CD8-positive, alpha-beta memory T cell (primary cell): ENCODE data around the gene ANAPC4. TPM values are rescaled to one million over a fixed set of nuclear protein-coding genes. Genes with fewer than 3 reads are reported as not detected.
A peak's percentile ranks its signal among the peaks of the same experiment; 100 is the strongest.

Source experiments
- CTCF ChIA-PET: fragments of 350-600 bp; sonication (Branson Sonifier 250); formaldehyde crosslinking; loops from one replicate; lab custom pipeline; 2021; ENCODE audit warnings: antibody characterized with exemption; lab: Charles Lee
- POLR2A ChIA-PET: fragments of 350-600 bp; sonication (Branson Sonifier 250); formaldehyde crosslinking; loops from one replicate; lab custom pipeline; 2021; ENCODE audit warnings: antibody characterized with exemption; lab: Charles Lee
- DNase-seq, 5 donors: peaks; one replicate each; pipeline versions ENCODE4 v3.0.0 to v3.0.0-alpha.2; 2020 to 2022; ENCODE audit warnings: mixed read lengths in 1 of 5
- H3K27ac ChIP-seq: one replicate; pipeline ENCODE4 v1.7.0; 2013; ENCODE audit warnings: low read depth, mild to moderate bottlenecking, low read length, moderate library complexity
- H3K27me3 ChIP-seq: 2 replicates; pipeline ENCODE4 v1.7.0; 2013; ENCODE audit warnings: low read length, mild to moderate bottlenecking; ENCODE audit not compliant: insufficient read depth, poor library complexity, severe bottlenecking
- H3K36me3 ChIP-seq: 2 replicates; pipeline ENCODE4 v1.7.0; 2013; ENCODE audit warnings: mild to moderate bottlenecking, low read length, moderate library complexity; ENCODE audit not compliant: insufficient read depth
- H3K4me1 ChIP-seq: 2 replicates; pipeline ENCODE4 v1.7.0; 2013; ENCODE audit warnings: mild to moderate bottlenecking, low read length, moderate library complexity; ENCODE audit not compliant: insufficient read depth
- H3K4me3 ChIP-seq: 2 replicates; pipeline ENCODE4 v1.7.0; 2013; ENCODE audit warnings: mild to moderate bottlenecking, low read length
- H3K9me3 ChIP-seq: 2 replicates; pipeline ENCODE4 v1.7.0; 2013; ENCODE audit warnings: mild to moderate bottlenecking, low read length
- H3K27ac Mint-ChIP-seq, 8 donors: one replicate each; pipeline ENCODE4 v1.8.0; 2020 to 2021; ENCODE audit warnings: mixed read lengths in 8 of 8, mild to moderate bottlenecking in 6 of 8, inconsistent platforms in 3 of 8, moderate library complexity in 3 of 8
- H3K27me3 Mint-ChIP-seq, 2 donors: one replicate each; pipeline ENCODE4 v1.8.0; 2020 to 2021; ENCODE audit warnings: mixed read lengths in 2 of 2, mild to moderate bottlenecking in 1 of 2, moderate library complexity in 1 of 2
- H3K36me3 Mint-ChIP-seq, 3 donors: one replicate each; pipeline ENCODE4 v1.8.0; 2020 to 2021; ENCODE audit warnings: mixed read lengths in 3 of 3, inconsistent platforms in 1 of 3, mild to moderate bottlenecking in 1 of 3
- H3K4me1 Mint-ChIP-seq, 3 donors: one replicate each; pipeline ENCODE4 v1.8.0; 2020 to 2021; ENCODE audit warnings: mixed read lengths in 3 of 3, inconsistent platforms in 1 of 3, mild to moderate bottlenecking in 1 of 3
- H3K4me3 Mint-ChIP-seq, 7 donors: one replicate each; pipeline ENCODE4 v1.8.0; 2020 to 2021; ENCODE audit warnings: mixed read lengths in 7 of 7, mild to moderate bottlenecking in 6 of 7, moderate library complexity in 4 of 7, inconsistent platforms in 2 of 7
- H3K9me3 Mint-ChIP-seq, 5 donors: one replicate each; pipeline ENCODE4 v1.8.0; 2020 to 2022; ENCODE audit warnings: mixed read lengths in 5 of 5, mild to moderate bottlenecking in 3 of 5, moderate library complexity in 2 of 5, inconsistent platforms in 1 of 5
- polyA plus RNA-seq: library from polyadenylated mRNA; unstranded; fragments of 300-500 nt; fragmentation: Illumina TruSeq; gene quantifications from one replicate; pipeline ENCODE4 v1.2.3, GENCODE V29; 2021
- total RNA-seq, 2 experiments: library from RNA; stranded (reverse); gene quantifications; one replicate each; pipeline ENCODE4 v1.2.3, GENCODE V29; 2021

ANAPC4 gene
- total and polyA plus RNA-seq, 3 experiments from 2014 or later, result 21.5 to 37.7 (median 35.7) TPM

DNA sequence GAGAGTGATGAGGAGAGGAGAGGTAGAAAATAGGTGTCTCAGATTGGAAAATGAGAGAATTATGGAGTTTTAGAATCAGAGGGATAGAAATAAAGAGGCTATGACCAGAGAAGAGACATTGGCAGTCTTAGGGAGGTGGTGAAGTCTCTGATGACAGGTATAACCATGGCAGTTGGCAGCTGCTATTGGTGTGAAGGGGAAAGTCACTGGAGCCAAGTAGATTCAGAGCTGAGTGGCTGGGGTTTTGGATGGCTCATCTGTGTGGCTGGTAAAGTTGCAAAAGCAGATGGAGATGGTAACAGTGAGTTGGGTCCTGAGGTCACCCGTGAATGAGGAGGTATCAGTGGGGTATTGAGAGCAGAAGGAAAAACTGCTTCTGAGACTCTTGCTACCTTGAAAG is 46.5 kb downstream of the ANAPC4 start:
- Mint-ChIP-seq H3K9me3 (no peaks in the 10 kb centered on the region), H3K4me3 (no peak overlapping the region), H3K27me3 (no peaks in the 10 kb centered on the region), H3K4me1 (no peaks in the 10 kb centered on the region), H3K36me3 (peaks cover 5 to 23% (median 5%) of the 10 kb centered on the region in 3 donors), H3K27ac (peak overlapping the region in 2 of 8 donors; percentile 65 to 84)
- DNase-seq, result no peak
- H3K9me3 ChIP-seq, result no peaks in the 10 kb centered on the region
- ChIA-PET POLR2A (no interaction called here), CTCF (no interaction called here)
- no peaks in the 10 kb centered on the region for H3K36me3 ChIP-seq
- H3K27me3 ChIP-seq, result no peaks in the 10 kb centered on the region
- no peak overlapping the region for H3K4me3 ChIP-seq
- no peak overlapping the region for H3K27ac ChIP-seq
- H3K4me1 ChIP-seq, result no peaks in the 10 kb centered on the region

DNA sequence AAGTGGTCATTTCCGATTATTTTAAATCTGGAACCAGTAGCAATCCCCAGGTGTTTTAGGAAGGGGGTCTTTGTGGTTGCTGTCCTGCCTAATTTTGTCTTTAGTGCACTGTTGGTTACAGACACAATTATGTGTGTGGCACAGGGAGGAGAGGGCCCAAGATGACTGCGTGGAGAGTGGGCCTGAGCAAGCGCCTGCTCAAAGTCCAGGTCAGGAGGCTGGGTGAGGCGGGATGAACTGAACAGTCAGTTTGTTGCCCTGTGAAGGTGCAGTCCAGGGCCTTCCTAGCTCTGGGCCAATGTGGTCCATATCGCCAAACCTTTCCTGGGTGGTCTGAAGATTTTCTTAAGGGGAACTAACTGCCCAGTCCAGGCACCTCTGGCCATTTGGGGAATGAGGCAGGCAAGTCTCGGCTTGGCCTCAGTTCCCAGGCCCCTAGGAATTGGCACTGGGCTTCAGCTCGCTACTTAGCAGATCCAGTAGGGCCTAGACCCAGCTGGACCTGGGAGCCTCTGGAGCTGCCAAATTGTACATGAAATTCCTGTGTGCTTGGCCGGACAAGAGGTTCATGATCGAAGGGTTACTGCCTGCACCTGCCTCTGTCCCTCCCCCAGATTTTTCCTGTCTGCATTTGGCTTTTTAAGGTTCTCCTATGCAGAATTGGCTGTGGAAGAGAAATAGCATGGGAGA is 47.6 kb downstream of the ANAPC4 start:
- Histone ChIP-seq H3K4me3 (no peak overlapping the region), H3K4me1 (no peaks in the 10 kb centered on the region), H3K27ac (no peak overlapping the region), H3K36me3 (no peaks in the 10 kb centered on the region), H3K9me3 (no peaks in the 10 kb centered on the region), H3K27me3 (no peaks in the 10 kb centered on the region)
- Mint-ChIP-seq H3K27ac (peak overlapping the region in 1 of 8 donors; percentile 62), H3K4me1 (no peaks in the 10 kb centered on the region), H3K4me3 (no peak overlapping the region), H3K27me3 (no peaks in the 10 kb centered on the region), H3K9me3 (no peaks in the 10 kb centered on the region), H3K36me3 (peaks cover 5 to 13% (median 8%) of the 10 kb centered on the region in 3 donors)
- POLR2A ChIA-PET, result no interaction called here
- CTCF ChIA-PET, result no interaction called here
- no peak for DNase-seq

DNA sequence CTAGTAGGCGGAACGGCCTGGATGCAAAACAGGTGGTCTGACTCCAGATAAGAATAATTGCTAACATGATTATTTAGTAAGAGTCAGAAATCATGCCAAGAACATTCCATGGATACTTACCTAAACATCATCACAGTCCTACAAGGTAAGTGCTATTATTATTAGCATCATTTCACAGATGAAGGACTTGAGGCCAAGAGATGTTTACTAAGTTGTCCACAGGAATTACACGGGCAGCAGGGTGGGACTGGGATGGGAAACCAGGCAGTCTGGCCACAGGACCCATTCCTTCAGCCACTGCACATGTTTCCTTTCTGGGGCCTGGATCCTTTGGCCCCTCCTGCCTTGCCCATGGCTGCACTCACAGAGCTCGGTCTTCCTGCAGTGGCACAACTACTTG is 48.3 kb downstream of the ANAPC4 start:
- no peaks in the 10 kb centered on the region for H3K9me3 Mint-ChIP-seq
- no peaks in the 10 kb centered on the region for H3K4me1 Mint-ChIP-seq
- no peak for DNase-seq
- no peaks in the 10 kb centered on the region for H3K9me3 ChIP-seq
- CTCF ChIA-PET, result interaction anchor here (0.9 kb wide), 1 partner anchor 15 kb away, joined by 3 read pairs; no protein-coding TSS in a partner anchor
- no peak overlapping the region for H3K4me3 ChIP-seq
- POLR2A ChIA-PET, result no interaction called here
- H3K4me3 Mint-ChIP-seq, result no peak overlapping the region
- peaks cover 3 to 12% (median 9%) of the 10 kb centered on the region in 3 donors for H3K36me3 Mint-ChIP-seq
- no peaks in the 10 kb centered on the region for H3K27me3 ChIP-seq
- no peaks in the 10 kb centered on the region for H3K27me3 Mint-ChIP-seq
- H3K36me3 ChIP-seq, result no peaks in the 10 kb centered on the region
- no peak overlapping the region for H3K27ac ChIP-seq
- no peak overlapping the region for H3K27ac Mint-ChIP-seq
- H3K4me1 ChIP-seq, result no peaks in the 10 kb centered on the region

DNA sequence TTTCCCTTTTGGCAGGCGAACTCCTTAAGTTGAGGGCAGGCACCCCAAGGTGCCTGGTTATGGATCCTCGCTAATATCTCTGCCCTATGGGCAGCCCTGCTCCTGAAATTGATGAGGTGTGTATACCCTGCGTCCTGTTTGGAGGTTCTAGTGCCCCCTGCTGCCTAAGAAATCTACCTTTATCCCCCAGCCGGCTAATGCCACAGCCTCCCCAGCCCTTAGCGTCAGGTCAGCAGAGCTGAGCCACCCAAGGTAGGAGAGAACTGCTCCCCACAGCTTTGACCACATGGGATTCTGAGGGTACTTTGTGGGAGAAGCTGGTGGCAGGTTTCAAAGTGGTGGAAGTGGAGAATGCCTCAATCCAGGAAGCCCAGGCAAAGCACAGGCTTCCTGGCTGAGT is 50.8 kb downstream of the ANAPC4 start:
- Mint-ChIP-seq H3K36me3 (peaks cover 0 to 16% (median 3%) of the 10 kb centered on the region in 3 donors), H3K4me3 (no peak overlapping the region), H3K4me1 (no peaks in the 10 kb centered on the region), H3K9me3 (no peaks in the 10 kb centered on the region), H3K27ac (no peak overlapping the region), H3K27me3 (no peaks in the 10 kb centered on the region)
- Histone ChIP-seq H3K36me3 (no peaks in the 10 kb centered on the region), H3K27me3 (no peaks in the 10 kb centered on the region), H3K9me3 (no peaks in the 10 kb centered on the region), H3K4me3 (no peak overlapping the region), H3K4me1 (no peaks in the 10 kb centered on the region), H3K27ac (no peak overlapping the region)
- CTCF ChIA-PET, result interaction anchor here (0.7 kb wide), 1 partner anchor 22 kb away, joined by 3 read pairs; no protein-coding TSS in a partner anchor
- DNase-seq, result no peak
- POLR2A ChIA-PET, result no interaction called here

DNA sequence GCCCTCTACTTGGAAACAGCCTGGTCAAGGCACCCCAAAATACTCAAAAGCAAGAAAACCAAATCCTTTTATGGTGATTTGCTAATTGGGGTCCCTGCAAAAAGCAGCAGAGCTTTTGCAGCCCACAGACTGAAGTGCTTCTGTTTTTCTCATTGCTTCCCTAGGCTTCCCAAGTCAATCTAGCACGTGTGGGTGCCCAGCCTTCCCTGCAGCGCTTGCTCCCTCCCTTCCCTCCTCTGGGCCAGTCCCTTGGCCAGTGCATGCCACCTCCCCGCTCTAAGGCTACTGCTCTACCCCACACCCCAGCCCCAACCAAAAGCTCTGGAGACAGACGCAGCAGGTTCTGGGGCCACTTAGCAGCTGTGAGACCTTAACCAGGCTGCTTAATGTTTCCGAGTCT is 53.6 kb downstream of the ANAPC4 start:
- no peak for DNase-seq
- ChIA-PET POLR2A (no interaction called here), CTCF (interaction anchor here (1.1 kb wide), 1 partner anchor 17 kb away, joined by 3 read pairs; no protein-coding TSS in a partner anchor)
- Mint-ChIP-seq H3K9me3 (no peaks in the 10 kb centered on the region), H3K4me3 (no peak overlapping the region), H3K27ac (no peak overlapping the region), H3K27me3 (no peaks in the 10 kb centered on the region), H3K4me1 (no peaks in the 10 kb centered on the region), H3K36me3 (peaks cover 0 to 16% (median 3%) of the 10 kb centered on the region in 3 donors)
- Histone ChIP-seq H3K27me3 (no peaks in the 10 kb centered on the region), H3K9me3 (no peaks in the 10 kb centered on the region), H3K4me3 (no peak overlapping the region), H3K36me3 (no peaks in the 10 kb centered on the region), H3K4me1 (no peaks in the 10 kb centered on the region), H3K27ac (no peak overlapping the region)

DNA sequence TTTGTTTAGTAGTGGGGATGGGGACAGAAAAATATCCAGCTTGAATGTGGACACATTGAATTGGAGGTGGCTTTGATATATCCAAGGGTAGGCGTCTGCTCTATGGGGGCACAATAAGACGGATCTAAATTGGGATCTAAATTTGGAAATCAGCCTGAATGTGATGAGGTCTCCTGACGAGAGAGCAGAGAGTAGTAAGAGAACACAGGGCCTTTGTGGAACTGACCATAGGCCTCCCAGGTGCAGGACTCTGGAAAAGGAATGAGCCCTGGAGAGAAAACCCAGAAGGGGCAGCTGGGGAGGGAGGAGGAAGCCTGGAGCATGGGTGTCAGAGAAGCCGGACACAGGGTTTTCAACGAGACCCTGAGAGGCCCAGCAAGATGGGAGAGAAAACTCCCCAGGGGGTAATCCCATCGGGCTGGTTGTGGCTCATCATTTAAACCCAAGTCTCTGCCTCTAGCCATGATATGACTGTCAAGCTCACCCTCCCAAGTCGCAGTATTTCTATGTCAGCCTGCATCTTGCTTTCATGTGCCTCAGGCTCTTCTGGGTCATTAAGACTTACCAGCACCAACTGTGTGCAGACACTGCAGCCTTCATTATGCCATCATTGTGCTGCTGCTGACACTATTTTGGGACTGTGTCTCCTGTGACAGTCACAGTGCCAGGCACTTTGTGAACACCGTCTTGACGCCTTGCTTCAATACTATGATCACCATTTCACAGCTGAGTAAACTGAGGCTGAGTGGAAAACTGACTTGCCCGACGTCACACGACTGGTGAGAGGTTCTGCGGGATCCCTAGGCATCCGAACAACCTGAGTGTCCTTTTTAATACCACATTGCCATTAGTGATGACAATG is 57.1 kb downstream of the ANAPC4 start:
- Mint-ChIP-seq H3K4me3 (no peak overlapping the region), H3K27me3 (no peaks in the 10 kb centered on the region), H3K27ac (no peak overlapping the region), H3K36me3 (peaks cover 0 to 14% (median 1%) of the 10 kb centered on the region in 3 donors), H3K4me1 (no peaks in the 10 kb centered on the region), H3K9me3 (peaks cover 0 to 5% (median 4%) of the 10 kb centered on the region in 5 donors)
- no peak for DNase-seq
- ChIA-PET CTCF (no interaction called here), POLR2A (no interaction called here)
- Histone ChIP-seq H3K36me3 (no peaks in the 10 kb centered on the region), H3K4me1 (no peaks in the 10 kb centered on the region), H3K4me3 (no peak overlapping the region), H3K9me3 (no peaks in the 10 kb centered on the region), H3K27me3 (no peaks in the 10 kb centered on the region), H3K27ac (no peak overlapping the region)

DNA sequence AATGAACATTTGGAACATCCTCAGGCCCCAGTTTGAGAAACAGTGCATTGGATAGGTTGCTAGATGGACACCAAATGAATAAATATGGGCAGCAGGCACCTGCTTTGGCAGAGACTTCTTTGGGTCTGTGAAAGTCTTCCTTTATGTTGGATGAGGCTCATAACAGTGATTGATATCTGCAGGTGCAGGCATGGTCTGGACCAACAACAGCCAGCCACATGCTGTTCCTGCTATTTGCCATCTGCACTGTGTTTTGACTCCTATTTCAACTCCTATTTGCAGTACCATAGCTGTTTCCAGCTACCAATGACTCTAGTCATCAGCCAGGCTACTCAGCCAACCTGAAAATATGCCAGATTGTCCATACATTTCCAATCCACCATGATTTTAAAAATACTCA is 60.9 kb downstream of the ANAPC4 start:
- Histone ChIP-seq H3K4me3 (no peak overlapping the region), H3K27me3 (no peaks in the 10 kb centered on the region), H3K9me3 (no peaks in the 10 kb centered on the region), H3K36me3 (no peaks in the 10 kb centered on the region), H3K27ac (no peak overlapping the region), H3K4me1 (no peaks in the 10 kb centered on the region)
- peaks cover 0 to 10% (median 1%) of the 10 kb centered on the region in 3 donors for H3K36me3 Mint-ChIP-seq
- no peak for DNase-seq
- H3K4me3 Mint-ChIP-seq, result no peak overlapping the region
- H3K4me1 Mint-ChIP-seq, result no peaks in the 10 kb centered on the region
- H3K27ac Mint-ChIP-seq, result no peak overlapping the region
- peaks cover 0 to 7% of the 10 kb centered on the region in 2 donors for H3K27me3 Mint-ChIP-seq
- ChIA-PET POLR2A (no interaction called here), CTCF (no interaction called here)
- peaks cover 0 to 9% (median 7%) of the 10 kb centered on the region in 5 donors for H3K9me3 Mint-ChIP-seq
